GM23248 (cell line): Measurements from ENCODE around the gene RTN4RL2. TPM values are rescaled to one million over a fixed set of nuclear protein-coding genes. Genes with fewer than 3 reads are reported as not detected.

ENCODE experiments used
- DNase-seq: peaks from one replicate; pipeline ENCODE4 v3.0.0-alpha.2; 2015
- H2AFZ ChIP-seq: fragments of 200-600 bp; sonication (generic); 2 replicates; pipeline ENCODE4 v1.6.1; 2016; ENCODE audit warnings: antibody characterized with exemption
- H3F3A ChIP-seq: fragments of 200-600 bp; sonication (generic); 2 replicates; pipeline ENCODE4 v1.6.1; 2016; ENCODE audit warnings: mild to moderate bottlenecking, antibody characterized with exemption, mixed run types; ENCODE audit not compliant: insufficient read depth
- H3K27ac ChIP-seq: fragments of 200-600 bp; sonication (generic); 2 replicates; pipeline ENCODE4 v1.5.1; 2016; ENCODE audit warnings: mild to moderate bottlenecking
- H3K27me3 ChIP-seq: fragments of 200-600 bp; sonication (generic); replicated peaks from 2 replicates; pipeline ENCODE4 v1.6.1; 2016; ENCODE audit warnings: mild to moderate bottlenecking; ENCODE audit not compliant: insufficient read depth
- H3K36me3 ChIP-seq: fragments of 200-600 bp; sonication (generic); 2 replicates; pipeline ENCODE4 v1.6.1; 2016; ENCODE audit warnings: low read depth, mild to moderate bottlenecking
- H3K4me1 ChIP-seq: fragments of 200-600 bp; sonication (generic); 2 replicates; pipeline ENCODE4 v1.6.1; 2016; ENCODE audit warnings: mild to moderate bottlenecking; ENCODE audit not compliant: insufficient read depth
- H3K4me2 ChIP-seq: fragments of 200-600 bp; sonication (generic); one replicate; pipeline ENCODE4 v1.6.1; 2016; ENCODE audit warnings: mild to moderate bottlenecking; ENCODE audit not compliant: unreplicated experiment
- H3K4me3 ChIP-seq: fragments of 200-600 bp; sonication (generic); 2 replicates; pipeline ENCODE4 v1.5.1; 2016; ENCODE audit warnings: mild to moderate bottlenecking
- H3K79me2 ChIP-seq: fragments of 200-600 bp; sonication (generic); 2 replicates; pipeline ENCODE4 v1.6.1; 2016; ENCODE audit warnings: mild to moderate bottlenecking; ENCODE audit not compliant: insufficient read depth
- H3K9ac ChIP-seq: fragments of 200-600 bp; sonication (generic); 2 replicates; pipeline ENCODE4 v1.6.1; 2016; ENCODE audit warnings: mild to moderate bottlenecking
- H3K9me2 ChIP-seq: fragments of 200-600 bp; sonication (generic); 2 replicates; pipeline ENCODE4 v1.6.1; 2016; ENCODE audit warnings: mixed run types, mild to moderate bottlenecking, moderate library complexity; ENCODE audit not compliant: insufficient read depth
- H3K9me3 ChIP-seq: fragments of 200-600 bp; sonication (generic); one replicate; pipeline ENCODE4 v1.6.1; 2017; ENCODE audit warnings: low read depth
- H4K20me1 ChIP-seq: fragments of 200-600 bp; sonication (generic); 2 replicates; pipeline ENCODE4 v1.6.0; 2016; ENCODE audit not compliant: insufficient read depth
- EZH2 ChIP-seq: fragments of 200-600 bp; sonication (generic); IDR thresholded peaks from 2 replicates; pipeline ENCODE4 v1.6.1; 2018; ENCODE audit warnings: antibody characterized with exemption, mild to moderate bottlenecking; ENCODE audit not compliant: insufficient read depth, poor library complexity, severe bottlenecking
- EZH2phosphoT487 ChIP-seq: fragments of 200-600 bp; sonication (generic); IDR thresholded peaks from 2 replicates; pipeline ENCODE4 v1.6.1; 2018; ENCODE audit warnings: antibody characterized with exemption, moderate library complexity, mild to moderate bottlenecking, low read depth; ENCODE audit not compliant: insufficient read depth
- WGBS, 2 experiments: methylation state at CpG; one replicate each; pipeline ENCODE4 v1.1.6; 2015 to 2017; ENCODE audit warnings: low lambda C conversion rate in 2 of 2, low coverage in 1 of 2; ENCODE audit errors: missing lambda C conversion rate in 2 of 2; 5-methylcytosine and 5-hydroxymethylcytosine counted together
- in situ Hi-C: fragments of 300-500 bp; cut with MboI; formaldehyde crosslinking; loops from 2 replicates; pipeline ENCODE4 v1.15.0; 2020
- polyA plus RNA-seq: library from polyadenylated mRNA; unstranded; fragments of >200 nt; fragmentation: Nextera tagmentation; extraction: Ambion mirVana; gene quantifications from 2 replicates; pipeline ENCODE4 v1.2.1, GENCODE V29; 2016
- total RNA-seq: library from RNA; depleted of rRNA; stranded (reverse); fragments of >200 nt; shearing (Covaris generic); gene quantifications from 2 replicates; pipeline ENCODE4 v1.2.3, GENCODE V29; 2014

RTN4RL2 gene
- total and polyA plus RNA-seq, 2 experiments from 2014 or later = 0.32 to 1.1 TPM

GRCh38 chr11:57426439-57426928, 33.8 kb upstream of the RTN4RL2 start:
- peak overlapping the region; percentile 83 for H3K4me2 ChIP-seq
- in situ Hi-C loops = no loop called here
- no peaks in the 10 kb centered on the region for H3K9me3 ChIP-seq
- H3K9me2 ChIP-seq = no peaks in the 10 kb centered on the region
- H2AFZ ChIP-seq = peak overlapping the region; percentile 72
- no peaks in the 10 kb centered on the region for H3K36me3 ChIP-seq
- 3 to 4% methylated on average over 16 of the region's 16 CpGs for WGBS, 2 experiments
- no peaks in the 10 kb centered on the region for H4K20me1 ChIP-seq
- H3K9ac ChIP-seq = peak overlapping the region; percentile 86
- H3K4me3 ChIP-seq = peak overlapping the region; percentile 70
- H3K27ac ChIP-seq = peak overlapping the region; percentile 99
- peak; percentile 59 for DNase-seq
- H3K4me1 ChIP-seq = peaks cover 42% of the 10 kb centered on the region
- H3F3A ChIP-seq = peaks cover 35% of the 10 kb centered on the region
- H3K27me3 ChIP-seq = no peaks in the 10 kb centered on the region
- 0 out of 2 replicates have a peak, but pooled peaks cover 3% of the 10 kb centered on the region for H3K79me2 ChIP-seq
- TF ChIP-seq EZH2phosphoT487 (no peak), EZH2 (no peak)

GRCh38 chr11:57426929-57427726, 33.2 kb upstream of the RTN4RL2 start, which contains the start of gene SLC43A3:
Gene SLC43A3, minus strand, starts transcription at chr11:57427121. Its CDS starts 949 bp downstream, at chr11:57426172.
- Histone ChIP-seq H2AFZ (peak within 1 kb of the TSS; percentile 72), H3K4me2 (peak within 1 kb of the TSS; percentile 83), H3F3A (peaks cover 35% of the 10 kb centered on the region), H3K27ac (peak within 1 kb of the TSS; percentile 99), H3K4me3 (peak within 1 kb of the TSS; percentile 70), H3K79me2 (0 out of 2 replicates have a peak, but pooled peaks cover 3% of the 10 kb centered on the region), H3K4me1 (peaks cover 45% of the 10 kb centered on the region), H4K20me1 (no peaks in the 10 kb centered on the region), H3K36me3 (no peaks in the 10 kb centered on the region), H3K27me3 (no peaks in the 10 kb centered on the region), H3K9me2 (no peaks in the 10 kb centered on the region), H3K9ac (peak within 1 kb of the TSS; percentile 86), H3K9me3 (no peaks in the 10 kb centered on the region)
- WGBS, 2 experiments = 1% methylated on average over 20 to 38 of the region's 39 CpGs
- in situ Hi-C loops = no loop called here
- peak; percentile 94 for DNase-seq
- TF ChIP-seq EZH2phosphoT487 = no peak

- TF ChIP-seq EZH2 = no peak
- TF ChIP-seq EZH2phosphoT487 = no peak
- H3K36me3 ChIP-seq = no peaks in the 10 kb centered on the region
- peak overlapping the region; percentile 86 for H3K9ac ChIP-seq
- no peaks in the 10 kb centered on the region for H3K9me3 ChIP-seq
- H4K20me1 ChIP-seq = no peaks in the 10 kb centered on the region
- H3K4me1 ChIP-seq = peaks cover 51% of the 10 kb centered on the region
- 0 out of 2 replicates have a peak, but pooled peaks cover 3% of the 10 kb centered on the region for H3K79me2 ChIP-seq
- no peaks in the 10 kb centered on the region for H3K9me2 ChIP-seq
- peak overlapping the region; percentile 83 for H3K4me2 ChIP-seq
- peaks cover 35% of the 10 kb centered on the region for H3F3A ChIP-seq
- peak overlapping the region; percentile 70 for H3K4me3 ChIP-seq
- peak overlapping the region; percentile 99 for H3K27ac ChIP-seq
- 5 to 9% methylated on average over 8 of the region's 8 CpGs for WGBS, 2 experiments
- H3K27me3 ChIP-seq = no peaks in the 10 kb centered on the region
- DNase-seq = peak; percentile 94
- peak overlapping the region; percentile 72 for H2AFZ ChIP-seq
- in situ Hi-C loops = no loop called here
Observed at GRCh38 chr11:57427727-57428082, 32.6 kb upstream of the RTN4RL2 start.

GRCh38 chr11:57428643-57429042, 31.7 kb upstream of the RTN4RL2 start:
- Histone ChIP-seq H3K9me3 (no peaks in the 10 kb centered on the region), H3F3A (peaks cover 43% of the 10 kb centered on the region), H4K20me1 (no peaks in the 10 kb centered on the region), H3K79me2 (0 out of 2 replicates have a peak, but pooled peaks cover 3% of the 10 kb centered on the region), H3K27me3 (no peaks in the 10 kb centered on the region), H3K4me1 (peaks cover 59% of the 10 kb centered on the region), H3K4me2 (no peak overlapping the region), H3K9ac (no peak overlapping the region), H3K27ac (peak overlapping the region; percentile 99; the same call in 1 of the 2 replicates), H3K9me2 (no peaks in the 10 kb centered on the region), H3K4me3 (no peak overlapping the region), H3K36me3 (no peaks in the 10 kb centered on the region), H2AFZ (no peak overlapping the region)
- in situ Hi-C loops = no loop called here
- DNase-seq = no peak
- TF ChIP-seq EZH2 (no peak), EZH2phosphoT487 (no peak)
- WGBS, 2 experiments = 93 to 95% methylated on average over 5 of the region's 5 CpGs
